ENCODE measurements around the gene PRKAR1B. TPM values are rescaled to one million over a fixed set of nuclear protein-coding genes. Genes with fewer than 3 reads are reported as not detected.

PRKAR1B gene
- total RNA-seq, 1 experiment from 2014 or later, result 14.1 TPM

- no peaks in the 10 kb centered on the region for H3K27me3 ChIP-seq (ENCODE audit: insufficient read depth, low read length)
- H3K4me3 ChIP-seq (replicated peaks in 1 of 2; ENCODE audit: low read depth in 1 of 2, low read length in 2 of 2), result no peak overlapping the region
- TF ChIP-seq EZH2phosphoT487 (IDR thresholded peaks at IDR 0.05; ENCODE audit: borderline replicate concordance) (no peak), MAX (IDR thresholded peaks at IDR 0.05) (no peak), SRF (IDR thresholded peaks at IDR 0.05; ENCODE audit: low read depth) (no peak), YY1 (IDR thresholded peaks at IDR 0.05; ENCODE audit: extremely low read depth, insufficient replicate concordance, low read depth, low read length) (no peak), ZNF274 (IDR thresholded peaks at IDR 0.05; ENCODE audit: low read depth, low read length) (no peak), CEBPB (IDR thresholded peaks at IDR 0.05; ENCODE audit: low read depth) (no peak), REST (IDR thresholded peaks at IDR 0.05; ENCODE audit: low read depth) (no peak), ZFX (IDR thresholded peaks at IDR 0.05) (no peak), CBX3 (IDR thresholded peaks at IDR 0.05; ENCODE audit: low read depth) (no peak), POLR2AphosphoS5 (IDR thresholded peaks at IDR 0.05; ENCODE audit: low read depth, low read length) (no peak), JUND (IDR thresholded peaks at IDR 0.05) (no peak), TCF7L2 (IDR thresholded peaks at IDR 0.05; ENCODE audit: borderline replicate concordance, extremely low read depth, insufficient read depth, insufficient read length) (no peak)
- TF ChIP-seq, protein P1, sequence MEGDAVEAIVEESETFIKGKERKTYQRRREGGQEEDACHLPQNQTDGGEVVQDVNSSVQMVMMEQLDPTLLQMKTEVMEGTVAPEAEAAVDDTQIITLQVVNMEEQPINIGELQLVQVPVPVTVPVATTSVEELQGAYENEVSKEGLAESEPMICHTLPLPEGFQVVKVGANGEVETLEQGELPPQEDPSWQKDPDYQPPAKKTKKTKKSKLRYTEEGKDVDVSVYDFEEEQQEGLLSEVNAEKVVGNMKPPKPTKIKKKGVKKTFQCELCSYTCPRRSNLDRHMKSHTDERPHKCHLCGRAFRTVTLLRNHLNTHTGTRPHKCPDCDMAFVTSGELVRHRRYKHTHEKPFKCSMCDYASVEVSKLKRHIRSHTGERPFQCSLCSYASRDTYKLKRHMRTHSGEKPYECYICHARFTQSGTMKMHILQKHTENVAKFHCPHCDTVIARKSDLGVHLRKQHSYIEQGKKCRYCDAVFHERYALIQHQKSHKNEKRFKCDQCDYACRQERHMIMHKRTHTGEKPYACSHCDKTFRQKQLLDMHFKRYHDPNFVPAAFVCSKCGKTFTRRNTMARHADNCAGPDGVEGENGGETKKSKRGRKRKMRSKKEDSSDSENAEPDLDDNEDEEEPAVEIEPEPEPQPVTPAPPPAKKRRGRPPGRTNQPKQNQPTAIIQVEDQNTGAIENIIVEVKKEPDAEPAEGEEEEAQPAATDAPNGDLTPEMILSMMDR (IDR thresholded peaks at IDR 0.05 in 2 of 3, conservative IDR thresholded peaks at IDR 0.05 in 1 of 3; ENCODE audit: borderline replicate concordance in 1 of 3, insufficient read depth in 1 of 3, low read depth in 2 of 3, low read length in 2 of 3), result no peak
- TF ChIP-seq, protein P2, sequence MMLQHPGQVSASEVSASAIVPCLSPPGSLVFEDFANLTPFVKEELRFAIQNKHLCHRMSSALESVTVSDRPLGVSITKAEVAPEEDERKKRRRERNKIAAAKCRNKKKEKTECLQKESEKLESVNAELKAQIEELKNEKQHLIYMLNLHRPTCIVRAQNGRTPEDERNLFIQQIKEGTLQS (IDR thresholded peaks at IDR 0.05), result no peak
- H3K9me2 ChIP-seq (ENCODE audit: insufficient read depth), result no peaks in the 10 kb centered on the region
- no peak overlapping the region for H3K9ac ChIP-seq (ENCODE audit: low read length)
- no peak overlapping the region for H2AFZ ChIP-seq (ENCODE audit: low read depth, low read length, poor library complexity, severe bottlenecking)
- ChIA-PET CTCF (no interaction called here), RAD21 (ENCODE audit: low non-redundant PET in 1 of 2, low total read pairs in 2 of 2, uncharacterized antibody in 2 of 2, unreplicated experiment in 2 of 2) (no interaction called here), POLR2A (no interaction called here)
- no peaks in the 10 kb centered on the region for H3K36me3 ChIP-seq (ENCODE audit: control insufficient read depth in 1 of 2, insufficient read depth in 2 of 2, low read length in 2 of 2)
- no peaks in the 10 kb centered on the region for H4K20me1 ChIP-seq (ENCODE audit: insufficient read depth)
- ATAC-seq (no peak), DNase-seq (ENCODE audit: low read depth, low spot score) (no peak)
- no peaks in the 10 kb centered on the region for H3K4me1 ChIP-seq (ENCODE audit: control insufficient read depth in 1 of 2, insufficient read depth in 2 of 2, low read length in 2 of 2)
- H3K79me2 ChIP-seq (ENCODE audit: insufficient read depth, low read length), result no peaks in the 10 kb centered on the region
- H3K9me3 ChIP-seq (ENCODE audit: control insufficient read depth in 1 of 2, insufficient read depth in 1 of 2, low read depth in 1 of 2, low read length in 2 of 2), result no peaks in the 10 kb centered on the region
- BruUV-seq (replicated peaks), result no TSS peak
- intact Hi-C loops (cut with micrococcal nuclease), result no loop called here
- no peak overlapping the region for H3K27ac ChIP-seq (ENCODE audit: low read depth, low read length)
- H3K4me2 ChIP-seq (ENCODE audit: low read length), result no peak overlapping the region
These were observed 52.3 kb downstream of the PRKAR1B start for GRCh38 chr7:674454-675410.

All from HCT116 (cell line).